Astrocyte (in vitro differentiated cells and primary cell): ENCODE measurements around the gene RPLP2.

Experiments used
- EZH2 ChIP-seq: IDR thresholded peaks from 2 replicates; pipeline ENCODE4 v1.6.1; 2012; ENCODE audit warnings: mild to moderate bottlenecking, low read length, inconsistent platforms; ENCODE audit not compliant: insufficient read depth
- TF ChIP-seq, protein P1 (sequence below): IDR thresholded peaks from 2 replicates; pipeline ENCODE4 v1.5.1; 2011; ENCODE audit warnings: low read depth, mild to moderate bottlenecking, inconsistent platforms, low read length, moderate library complexity; ENCODE audit not compliant: insufficient read depth

DNA sequence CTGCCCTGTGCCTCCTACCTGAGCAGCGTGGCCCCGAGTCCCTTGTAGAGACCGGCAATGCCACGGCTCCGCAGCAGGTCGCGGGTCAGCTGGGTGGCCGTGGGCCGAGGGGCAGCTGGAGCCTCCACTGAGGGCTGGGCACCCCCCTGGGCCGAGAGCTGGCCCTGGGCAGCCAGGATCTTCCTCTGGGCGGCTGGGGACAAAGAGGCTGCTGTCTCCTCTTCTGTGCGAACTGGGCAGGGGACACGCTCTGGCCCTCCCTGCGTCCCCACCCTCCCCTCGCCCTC lies 17.3 kb upstream of the RPLP2 start:
- TF ChIP-seq, protein P1, sequence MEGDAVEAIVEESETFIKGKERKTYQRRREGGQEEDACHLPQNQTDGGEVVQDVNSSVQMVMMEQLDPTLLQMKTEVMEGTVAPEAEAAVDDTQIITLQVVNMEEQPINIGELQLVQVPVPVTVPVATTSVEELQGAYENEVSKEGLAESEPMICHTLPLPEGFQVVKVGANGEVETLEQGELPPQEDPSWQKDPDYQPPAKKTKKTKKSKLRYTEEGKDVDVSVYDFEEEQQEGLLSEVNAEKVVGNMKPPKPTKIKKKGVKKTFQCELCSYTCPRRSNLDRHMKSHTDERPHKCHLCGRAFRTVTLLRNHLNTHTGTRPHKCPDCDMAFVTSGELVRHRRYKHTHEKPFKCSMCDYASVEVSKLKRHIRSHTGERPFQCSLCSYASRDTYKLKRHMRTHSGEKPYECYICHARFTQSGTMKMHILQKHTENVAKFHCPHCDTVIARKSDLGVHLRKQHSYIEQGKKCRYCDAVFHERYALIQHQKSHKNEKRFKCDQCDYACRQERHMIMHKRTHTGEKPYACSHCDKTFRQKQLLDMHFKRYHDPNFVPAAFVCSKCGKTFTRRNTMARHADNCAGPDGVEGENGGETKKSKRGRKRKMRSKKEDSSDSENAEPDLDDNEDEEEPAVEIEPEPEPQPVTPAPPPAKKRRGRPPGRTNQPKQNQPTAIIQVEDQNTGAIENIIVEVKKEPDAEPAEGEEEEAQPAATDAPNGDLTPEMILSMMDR, result no peak
- no peak for TF ChIP-seq EZH2
